Umbilical cord (tissue), 2 donors: ENCODE data around the gene BRAT1. TPM values are rescaled to one million over a fixed set of nuclear protein-coding genes. Genes with fewer than 3 reads are reported as not detected.
"Not testable (repeated sequence)": the region's sequence is repeated elsewhere in the genome, so short reads cannot be mapped to it uniquely, and the experiment has no call there.

Experiments
- DNase-seq: peaks from one replicate; pipeline ENCODE4 v3.0.0-alpha.2; 2015; ENCODE audit warnings: low spot score
- total RNA-seq: library from RNA; depleted of rRNA; stranded (reverse); fragments of >200 nt; gene quantifications from one replicate; pipeline ENCODE4 v1.2.3, GENCODE V29; 2014; ENCODE audit warnings: low replicate concordance; ENCODE audit not compliant: insufficient read depth

Gene BRAT1
- total RNA-seq, 1 donor from 2014 or later = 12.5 TPM

DNA sequence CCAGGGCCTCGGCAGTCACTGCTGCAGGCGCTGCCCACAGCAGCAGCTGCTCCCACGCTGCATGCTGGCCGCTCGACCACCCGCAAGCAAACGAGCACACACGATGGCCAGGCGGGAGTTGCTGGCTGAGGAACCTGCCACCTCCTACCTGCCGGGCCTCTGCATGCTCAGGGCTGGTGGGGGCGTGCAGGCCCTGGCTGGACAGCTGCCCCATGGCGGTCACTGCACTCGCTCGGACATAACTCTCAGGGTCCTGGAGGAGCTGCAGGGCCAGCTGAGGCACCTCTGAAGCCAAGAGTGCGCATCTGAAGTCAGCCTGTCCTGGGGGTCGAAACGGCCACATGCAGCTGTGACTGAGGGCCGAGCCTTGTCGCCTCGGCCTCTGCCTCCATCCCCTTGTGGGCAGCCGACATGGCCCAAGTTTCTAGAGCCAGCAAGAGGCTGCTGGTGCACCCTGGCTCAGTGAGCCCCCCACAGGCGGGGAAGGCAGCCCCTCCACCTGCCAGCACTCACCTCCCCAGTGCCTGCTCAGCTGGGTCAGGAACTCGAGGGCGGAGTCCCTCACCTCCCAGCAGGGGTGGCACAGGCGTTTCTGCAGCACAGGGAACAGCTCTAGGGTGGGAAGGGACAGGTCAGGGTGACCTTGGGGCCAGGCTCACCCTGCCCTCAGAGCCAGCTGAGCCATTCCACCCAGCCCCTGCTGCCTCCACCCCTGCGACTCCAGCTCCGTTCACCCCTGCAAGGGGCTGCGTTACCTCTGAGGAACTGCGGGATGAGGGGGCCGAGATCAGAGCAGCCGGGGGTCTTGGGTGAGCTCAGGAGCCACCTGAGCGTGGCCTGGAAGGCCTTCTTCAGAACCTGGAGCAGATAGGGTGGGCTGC, 16.1 kb downstream of the BRAT1 start:
- no peak for DNase-seq

DNA sequence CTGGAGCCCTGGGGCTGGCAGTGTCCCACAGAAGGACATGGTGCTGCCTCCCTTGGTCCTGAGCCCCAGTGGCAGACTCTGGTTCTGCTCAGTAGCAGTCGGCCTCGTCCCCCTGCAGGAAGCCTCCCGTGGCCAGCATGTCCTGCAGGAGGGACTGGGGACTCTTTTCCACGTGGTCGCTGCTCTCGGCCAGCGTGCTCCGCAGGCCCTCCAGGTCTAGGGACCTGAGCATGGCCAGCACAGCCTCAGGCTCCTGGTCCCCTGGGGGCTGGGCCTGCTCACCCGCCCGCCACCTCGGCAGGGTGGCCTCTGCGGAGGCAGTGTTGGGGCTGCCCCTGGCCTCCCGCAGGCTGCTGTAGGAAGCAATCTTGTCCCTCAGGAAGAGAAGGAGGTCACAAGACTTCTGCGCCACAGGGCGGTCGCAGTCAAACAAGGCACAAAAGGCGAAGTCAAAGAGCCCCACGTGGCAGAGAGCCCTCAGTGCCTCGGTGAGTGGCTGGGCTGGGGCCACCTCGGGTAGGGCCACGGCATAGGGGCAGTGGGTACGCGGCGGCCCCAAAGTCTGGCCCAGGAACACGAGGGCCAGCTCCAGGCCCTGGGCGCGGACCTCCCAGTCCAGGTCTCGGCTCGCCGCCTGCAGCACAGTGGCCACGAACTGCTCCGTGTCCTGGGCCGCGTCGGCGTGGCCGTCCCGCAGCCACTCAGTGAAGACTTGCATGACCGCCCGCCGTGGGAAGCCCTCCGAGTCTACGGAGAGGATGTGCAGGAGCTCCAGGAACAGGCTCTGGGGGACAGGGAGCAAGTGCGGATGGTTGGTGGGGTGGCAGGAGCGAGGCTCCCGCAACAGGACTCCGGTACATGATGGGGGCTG, 17.1 kb downstream of the BRAT1 start:
- DNase-seq = no peak

DNA sequence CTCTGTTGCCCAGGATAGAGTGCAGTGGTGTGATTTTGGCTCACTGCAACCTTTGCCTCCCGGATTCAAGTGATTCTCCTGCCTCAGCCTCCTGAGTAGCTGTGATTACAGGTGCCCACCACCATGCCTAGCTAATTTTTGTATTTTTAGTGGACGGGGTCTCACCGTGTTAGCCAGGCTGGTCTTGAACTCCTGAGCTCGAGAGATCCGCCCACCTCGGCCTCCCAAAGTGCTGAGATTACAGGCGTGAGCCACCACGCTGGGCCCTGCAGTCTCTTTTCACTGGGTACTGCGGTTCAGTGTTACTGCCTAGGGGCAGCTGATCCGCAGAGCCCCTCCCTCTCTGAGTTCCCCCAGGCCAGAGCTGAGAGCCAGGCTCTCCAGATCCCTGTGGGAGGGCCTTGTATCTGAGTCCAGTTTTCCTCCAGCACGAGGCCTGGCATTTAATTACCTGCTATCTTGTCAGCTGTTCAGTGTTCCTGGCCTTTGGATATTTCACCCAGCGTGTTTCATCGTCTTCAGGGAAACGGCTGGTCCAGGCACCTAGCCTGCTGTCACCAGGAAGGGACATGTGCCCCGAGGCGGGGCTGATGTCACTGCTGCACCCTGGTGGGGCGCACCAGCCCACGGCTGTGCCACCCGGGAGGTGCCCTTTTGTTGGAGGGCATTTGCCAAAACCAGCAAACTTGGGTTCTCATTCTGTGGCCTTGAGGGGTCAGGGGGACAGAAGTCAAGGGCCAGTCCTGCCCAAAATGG, 19.3 kb downstream of the BRAT1 start:
- DNase-seq = not testable (repeated sequence)

DNA sequence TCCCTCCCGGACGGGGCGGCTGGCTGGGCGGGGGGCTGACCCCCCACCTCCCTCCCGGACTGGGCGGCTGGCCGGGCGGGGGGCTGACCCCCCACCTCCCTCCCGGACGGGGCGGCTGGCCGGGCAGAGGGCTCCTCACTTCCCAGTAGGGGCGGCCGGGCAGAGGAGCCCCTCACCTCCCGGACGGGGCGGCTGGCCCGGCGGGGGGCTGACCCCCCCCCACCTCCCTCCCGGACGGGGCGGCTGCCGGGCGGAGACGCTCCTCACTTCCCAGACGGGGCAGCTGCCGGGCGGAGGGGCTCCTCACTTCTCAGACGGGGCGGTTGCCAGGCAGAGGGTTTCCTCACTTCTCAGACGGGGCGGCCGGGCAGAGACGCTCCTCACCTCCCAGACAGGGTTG, 21.1 kb downstream of the BRAT1 start:
- DNase-seq = not testable (repeated sequence)

DNA sequence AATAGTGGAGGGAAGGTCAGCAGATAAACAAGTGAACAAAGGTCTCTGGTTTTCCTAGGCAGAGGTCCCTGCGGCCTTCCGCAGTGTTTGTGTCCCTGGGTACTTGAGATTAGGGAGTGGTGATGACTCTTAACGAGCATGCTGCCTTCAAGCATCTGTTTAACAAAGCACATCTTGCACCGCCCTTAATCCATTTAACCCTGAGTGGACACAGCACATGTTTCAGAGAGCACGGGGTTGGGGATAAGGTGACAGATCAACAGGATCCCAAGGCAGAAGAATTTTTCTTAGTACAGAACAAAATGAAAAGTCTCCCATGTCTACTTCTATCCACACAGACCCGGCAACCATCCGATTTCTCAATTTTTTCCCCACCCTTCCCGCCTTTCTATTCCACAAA, 21.8 kb downstream of the BRAT1 start:
- not testable (repeated sequence) for DNase-seq

DNA sequence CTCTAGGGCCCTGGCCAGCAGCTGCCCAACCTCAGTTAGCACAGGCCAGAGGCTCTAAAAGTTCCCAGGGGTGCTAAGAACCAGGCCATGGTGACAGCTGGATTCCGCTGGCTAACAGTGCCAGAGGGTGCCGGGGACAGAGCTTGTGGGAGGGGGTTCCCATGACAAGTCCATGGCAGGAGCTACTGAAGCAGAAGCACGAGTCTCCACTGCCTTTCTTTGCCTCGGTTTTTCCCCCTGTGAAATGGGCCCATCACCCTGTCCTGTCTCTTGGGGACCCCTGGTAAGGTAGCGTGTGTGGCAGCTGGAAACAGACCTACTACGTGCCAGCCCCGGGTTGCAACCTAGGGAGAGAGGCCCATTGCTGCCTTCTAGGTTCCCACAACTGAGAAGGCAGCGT, 22.5 kb downstream of the BRAT1 start:
- DNase-seq = not testable (repeated sequence)

DNA sequence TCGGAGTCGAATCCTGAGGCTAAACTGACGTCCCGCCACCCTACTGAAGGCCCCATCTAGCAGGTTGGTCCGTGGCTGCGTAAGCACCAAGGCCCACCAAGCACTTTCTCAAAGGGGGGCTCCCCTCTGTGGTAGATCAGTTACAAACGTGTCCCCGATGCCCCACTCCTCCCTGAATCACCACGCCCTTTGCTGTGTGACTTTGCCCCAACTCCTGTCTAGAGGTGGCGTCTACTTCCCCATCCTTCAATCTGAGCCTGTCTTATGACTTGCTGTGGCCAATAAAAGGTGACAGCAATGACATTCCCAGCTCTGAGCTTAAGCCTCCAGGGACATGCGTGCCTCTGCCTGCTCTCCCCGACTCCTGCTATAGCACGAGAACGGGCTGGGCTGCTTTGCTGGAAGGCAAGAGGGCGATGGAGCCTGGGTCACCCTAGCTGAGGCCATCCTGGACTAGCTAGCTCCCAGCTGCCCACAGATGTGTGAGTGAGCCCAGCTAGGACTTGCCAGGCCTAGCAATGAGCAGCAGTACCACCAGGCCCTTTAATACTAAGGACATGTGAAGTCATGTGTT, 23.0 kb downstream of the BRAT1 start:
- not testable (repeated sequence) for DNase-seq

DNA sequence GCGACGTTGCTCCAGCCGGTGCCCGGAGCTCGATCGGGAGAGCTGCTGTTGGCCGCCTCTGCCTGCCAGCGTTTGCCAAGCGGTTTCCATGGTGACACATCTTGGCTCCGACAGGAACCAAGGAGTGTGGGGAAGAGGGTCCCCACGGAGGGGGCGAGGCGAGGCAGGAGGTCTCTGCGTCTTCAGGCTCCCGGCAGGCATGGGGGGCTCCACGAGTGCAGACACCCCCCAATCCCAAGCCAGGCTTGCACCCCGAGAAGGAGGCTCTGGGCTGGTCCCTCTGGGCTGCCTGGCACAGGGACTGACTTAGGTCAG, 23.6 kb downstream of the BRAT1 start:
- not testable (repeated sequence) for DNase-seq

DNA sequence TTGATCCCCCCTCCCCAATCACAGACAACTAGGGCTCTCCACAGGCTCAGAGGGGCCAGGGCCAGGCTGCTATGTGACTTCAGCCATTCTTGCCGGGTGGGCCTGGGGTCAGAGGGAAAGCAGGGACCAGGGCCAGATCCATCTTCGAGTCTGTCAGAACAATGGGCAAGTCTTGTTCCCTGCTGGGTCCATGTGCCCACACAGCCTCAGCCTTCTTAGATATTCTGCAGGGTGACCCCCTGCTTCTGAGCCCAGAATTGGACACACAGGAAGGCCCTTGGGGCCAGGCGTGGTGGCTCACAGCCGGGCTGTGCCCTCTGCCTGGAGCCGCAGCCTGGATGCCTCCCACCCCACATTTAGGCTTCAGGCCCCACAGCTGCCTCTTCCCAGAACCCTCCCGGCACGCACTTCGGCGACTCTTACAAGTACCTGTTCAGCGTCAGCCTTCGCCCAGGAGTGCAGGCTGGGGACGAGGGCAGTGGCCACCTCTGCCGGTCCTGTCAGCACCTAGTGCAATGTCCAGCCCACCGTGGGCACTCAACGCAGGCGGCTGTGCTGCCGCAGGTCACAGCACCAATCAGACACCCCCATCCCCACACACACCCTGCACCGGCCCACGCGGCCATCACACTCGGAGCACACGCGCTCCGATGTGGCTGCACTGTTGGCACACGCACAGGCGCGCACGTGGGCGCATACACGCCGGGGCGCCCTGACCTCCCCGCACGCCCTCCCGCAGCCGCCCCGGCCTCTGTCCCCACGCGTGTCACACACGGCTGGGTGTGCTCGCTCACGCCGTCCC, 24.1 kb downstream of the BRAT1 start:
- not testable (repeated sequence) for DNase-seq

DNA sequence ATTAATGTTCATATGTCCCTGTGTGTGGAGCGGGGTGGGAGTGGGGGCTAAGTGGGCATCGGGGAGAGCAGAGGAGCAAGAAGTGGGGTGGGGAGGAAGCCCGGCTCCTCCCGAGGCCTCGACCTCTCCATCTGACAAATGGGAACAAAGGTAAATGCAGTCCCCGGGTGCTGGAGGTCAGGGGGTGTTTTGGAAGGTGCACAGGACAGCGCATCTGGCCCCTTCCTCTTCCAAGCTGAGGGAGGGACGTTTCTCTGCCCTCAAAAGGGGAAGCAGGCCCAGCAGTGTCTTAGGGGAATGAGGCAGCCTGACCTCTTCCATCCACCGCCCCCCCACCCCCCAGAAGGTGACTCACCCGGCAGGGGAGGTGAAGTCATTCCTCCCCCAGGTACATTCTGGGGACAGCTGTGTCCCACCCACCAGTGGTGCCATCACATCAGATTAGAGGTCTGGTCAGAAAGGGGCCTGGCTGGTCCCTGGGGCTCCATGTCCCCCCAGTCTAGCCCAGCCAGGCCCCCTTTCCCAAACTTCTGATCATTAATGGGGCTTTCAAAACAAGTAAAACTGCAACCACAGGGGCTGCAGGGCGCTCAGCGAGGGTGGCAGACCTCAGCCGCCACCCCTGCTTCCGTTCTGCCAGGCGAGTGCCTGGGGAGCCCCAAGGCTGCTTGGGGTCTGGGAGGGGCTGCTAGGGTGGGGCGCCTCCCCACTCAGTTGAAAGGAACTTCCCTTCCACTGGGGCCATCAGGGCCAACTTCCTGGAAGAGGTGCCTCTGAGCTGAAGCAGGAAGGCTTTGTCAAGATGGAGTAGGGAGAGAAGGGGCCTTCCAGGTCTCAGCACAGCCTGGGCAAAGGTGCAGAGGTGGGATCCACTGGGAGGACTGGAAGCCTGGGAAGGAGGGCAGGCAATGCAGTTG, 25.0 kb downstream of the BRAT1 start:
- DNase-seq = no peak

DNA sequence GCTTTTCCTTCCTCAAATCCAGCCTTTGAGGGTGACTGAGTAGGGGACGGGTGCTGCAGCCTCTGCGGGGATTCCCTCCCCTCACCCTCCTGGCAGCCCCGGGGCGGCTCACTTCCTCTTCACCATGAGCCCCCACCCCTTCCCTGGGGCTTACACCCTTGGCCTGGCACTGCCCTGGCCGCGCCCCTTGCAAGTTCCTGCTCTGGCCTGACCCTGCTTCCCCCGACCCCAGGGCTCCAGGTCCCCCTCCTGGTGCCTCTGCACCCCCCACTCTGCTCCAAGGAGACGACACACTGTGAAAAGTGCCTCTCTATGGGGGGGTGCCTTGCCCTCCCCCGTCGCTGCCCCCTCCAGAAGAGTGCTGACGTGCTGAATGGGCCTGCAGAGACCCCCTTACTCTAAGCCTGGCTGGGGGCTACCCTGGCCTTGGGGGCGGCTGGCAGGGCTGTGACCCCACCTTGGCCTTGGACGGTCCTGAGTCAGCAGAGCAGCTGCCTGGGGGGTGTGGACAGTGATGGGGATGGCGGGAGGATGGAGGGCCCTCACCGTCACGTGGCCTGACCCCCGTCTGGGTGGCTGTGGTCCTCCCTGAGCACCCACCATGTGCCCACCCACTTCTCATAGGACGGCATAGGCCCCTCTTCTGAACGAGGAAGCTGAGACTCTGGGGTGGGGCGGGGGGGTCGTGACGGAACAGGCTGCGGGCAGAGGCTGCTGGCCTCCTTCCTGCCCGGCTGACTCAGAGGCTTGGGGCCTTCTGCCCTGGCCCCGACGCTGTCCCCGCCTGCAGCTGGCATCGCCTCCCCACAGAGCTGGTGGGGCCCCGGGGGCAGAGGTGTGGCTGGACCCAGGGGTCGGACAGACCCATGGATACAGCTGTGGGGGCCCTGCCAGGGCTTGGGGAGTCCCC, 25.9 kb downstream of the BRAT1 start:
- DNase-seq = peak; percentile 65

DNA sequence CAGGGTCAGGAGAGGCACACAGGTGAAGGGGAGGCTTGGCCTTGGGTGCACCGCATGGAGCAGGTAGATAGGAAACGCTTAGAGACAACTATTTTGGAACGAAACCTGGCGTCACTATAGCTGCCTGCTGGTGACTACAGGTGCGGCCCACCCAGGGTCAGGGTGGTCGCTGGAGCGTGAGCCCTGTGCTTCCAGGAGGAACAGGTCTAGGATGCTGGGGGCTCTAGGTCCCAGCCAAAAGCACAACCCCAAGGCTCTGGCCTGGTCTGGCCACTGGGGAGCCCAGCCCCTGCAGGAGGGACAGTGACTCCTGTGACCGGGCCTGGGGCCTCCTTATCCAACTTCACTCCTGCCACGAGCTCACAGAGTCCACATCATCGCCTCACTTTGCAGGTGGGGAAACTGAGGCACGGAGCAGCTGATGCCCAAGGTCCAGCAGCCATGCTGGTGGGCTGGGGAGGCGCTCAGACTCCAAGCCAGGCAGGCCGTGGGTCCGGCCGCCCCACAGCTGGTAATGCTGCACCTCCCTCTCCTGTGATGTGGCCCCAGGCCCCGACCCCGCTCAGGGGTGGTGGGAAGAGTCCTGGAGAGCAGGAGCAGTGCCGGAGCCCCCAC, 26.7 kb downstream of the BRAT1 start:
- DNase-seq = no peak

DNA sequence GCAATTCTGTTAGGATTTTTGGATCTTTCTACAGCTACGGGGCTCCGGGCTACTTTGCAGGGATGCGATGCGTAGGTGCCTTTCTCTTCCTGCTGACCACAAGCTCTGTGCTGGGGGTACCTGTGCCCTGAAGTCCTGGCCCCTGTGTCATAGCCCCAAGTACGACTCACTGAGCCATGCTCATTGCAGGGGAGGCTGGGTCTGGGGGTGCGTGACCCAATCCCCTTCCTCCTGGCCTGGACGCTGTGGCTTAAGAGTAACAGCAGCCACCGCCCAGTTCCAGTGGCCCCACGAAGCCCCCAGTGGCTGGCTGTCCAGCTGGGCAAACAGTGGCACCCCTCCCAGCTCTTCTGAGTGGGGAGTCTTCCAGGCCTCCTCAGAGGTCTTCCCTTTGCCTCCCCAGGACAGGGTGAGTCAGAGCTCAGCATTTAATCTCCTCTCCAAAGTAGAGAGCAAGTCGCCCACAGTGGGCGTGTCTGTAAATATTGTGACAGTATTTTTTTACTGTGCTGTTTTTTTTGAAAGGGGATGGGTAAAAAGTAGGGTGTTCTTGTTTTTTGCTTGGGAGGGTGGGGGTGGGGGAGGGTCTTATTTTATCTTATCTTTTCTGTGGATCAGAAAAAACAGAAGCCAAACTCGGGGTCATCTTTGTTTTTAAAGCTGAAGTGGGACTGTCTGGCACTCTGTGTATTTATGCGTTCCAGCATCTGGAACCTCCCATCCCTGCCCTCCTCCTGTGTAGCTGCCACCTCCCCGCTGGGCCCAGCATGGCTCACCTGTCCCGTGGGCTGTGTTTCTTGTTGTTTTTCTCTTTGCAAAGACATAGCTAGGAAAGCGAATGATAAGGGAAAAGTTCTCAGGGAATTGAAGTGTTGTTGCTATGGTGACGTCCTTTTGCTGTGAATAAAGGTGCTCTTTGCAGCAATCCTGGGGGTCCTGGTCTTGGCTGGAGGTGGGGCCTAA, 27.5 kb downstream of the BRAT1 start:
- DNase-seq = peak; percentile 76

DNA sequence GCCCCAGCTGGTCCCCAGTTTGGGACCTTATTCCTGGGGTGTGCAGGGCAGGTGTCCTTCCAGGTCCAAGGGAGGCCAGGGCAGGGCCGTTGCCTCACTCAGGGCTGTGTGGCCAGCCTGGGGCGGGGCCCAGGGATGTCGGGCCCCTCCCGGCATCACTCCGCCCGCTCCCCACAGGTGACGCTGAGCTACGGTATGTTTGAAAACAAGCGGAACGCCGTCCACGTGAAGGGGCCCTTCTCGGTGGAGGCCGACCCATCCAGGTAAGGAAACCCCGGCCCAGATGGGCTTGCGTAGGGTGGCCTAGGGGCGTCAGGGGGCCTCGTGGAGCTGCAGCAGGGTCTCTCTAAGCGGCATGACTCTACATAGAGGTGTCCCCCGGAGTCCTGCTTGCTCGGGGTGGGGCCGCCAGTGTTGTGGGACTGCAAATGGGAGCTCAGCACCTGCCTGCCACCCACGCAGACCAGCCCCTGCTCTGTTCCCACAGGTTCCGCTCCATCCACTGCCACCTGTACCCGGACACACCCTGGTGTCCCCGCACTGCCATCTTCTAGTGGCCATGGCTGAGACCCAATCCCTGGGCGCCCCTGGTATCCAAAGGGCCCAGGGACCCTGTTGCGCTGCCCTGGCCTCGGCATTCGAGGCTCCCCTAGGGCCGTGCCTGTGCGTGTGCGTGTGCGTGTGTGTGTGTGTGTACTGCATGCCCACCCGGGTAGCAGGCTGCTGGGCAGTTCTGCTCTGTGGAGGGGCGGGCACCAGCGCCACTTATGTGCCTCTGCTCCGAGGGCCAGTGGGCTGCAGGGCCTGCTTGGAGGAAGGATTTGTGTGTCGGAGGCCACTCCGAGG, 28.4 kb downstream of the BRAT1 start:
- DNase-seq = no peak

DNA sequence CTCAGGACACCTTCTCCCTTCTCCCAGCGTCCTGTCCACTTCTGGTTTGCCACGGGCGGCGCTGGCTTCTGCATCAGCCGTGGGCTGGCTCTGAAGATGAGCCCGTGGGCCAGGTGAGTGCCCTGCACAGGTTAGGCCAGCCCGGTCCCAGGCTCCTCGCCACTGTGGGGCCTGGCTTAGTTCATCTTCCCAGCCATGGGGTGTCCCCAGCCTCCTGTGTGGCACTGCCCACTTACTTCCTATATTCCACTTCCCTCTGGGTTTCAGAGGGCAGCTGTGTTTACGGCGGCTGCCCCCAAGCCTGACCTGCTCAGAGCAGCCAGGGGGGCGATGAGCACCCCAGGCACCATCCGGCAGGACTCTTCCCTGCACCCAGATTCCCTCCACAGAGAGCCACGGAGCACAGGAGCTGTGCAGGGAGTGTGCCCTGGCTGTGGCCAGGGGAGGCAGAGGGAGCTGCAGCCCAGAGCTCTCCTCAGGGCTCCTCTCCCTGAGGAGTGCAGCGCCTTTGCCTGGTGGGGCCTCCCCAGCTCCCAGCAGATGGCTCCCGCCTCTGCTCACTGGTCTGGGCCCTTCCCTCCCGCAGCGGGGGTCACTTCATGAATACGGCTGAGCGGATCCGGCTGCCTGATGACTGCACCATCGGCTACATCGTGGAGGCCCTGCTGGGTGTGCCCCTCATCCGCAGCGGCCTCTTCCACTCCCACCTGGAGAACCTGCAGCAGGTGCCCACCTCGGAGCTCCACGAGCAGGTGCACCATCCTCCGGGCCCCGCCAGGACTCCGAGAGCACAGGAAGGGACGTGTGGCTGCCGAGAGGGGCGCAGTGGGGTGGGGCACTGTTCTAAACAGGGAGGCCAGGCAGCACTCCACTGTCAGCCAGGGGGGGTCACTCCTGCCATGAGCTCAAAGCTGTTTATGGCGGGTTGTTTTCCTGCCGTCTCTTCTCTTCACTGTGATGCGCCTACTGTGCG, 29.4 kb downstream of the BRAT1 start:
- DNase-seq = no peak
